ENCODE results near the gene CADM1.

Gene CADM1

GRCh38 chr11:115408036-115408921 is 95.9 kb downstream of the CADM1 start:
- intact Hi-C loops (cut with micrococcal nuclease) = no loop called here
- H3K4me3 Mint-ChIP-seq = no peak overlapping the region
- H3K4me1 Mint-ChIP-seq (ENCODE audit: low read depth) = no peaks in the 10 kb centered on the region
- no peaks in the 10 kb centered on the region for H3K36me3 Mint-ChIP-seq (ENCODE audit: low read depth)
- no peak overlapping the region for H3K27ac Mint-ChIP-seq
- H3K27me3 Mint-ChIP-seq = peaks cover 7% of the 10 kb centered on the region
- H3K9me3 Mint-ChIP-seq = no peaks in the 10 kb centered on the region

- no peaks in the 10 kb centered on the region for H3K4me1 Mint-ChIP-seq (ENCODE audit: low read depth)
- intact Hi-C loops (cut with micrococcal nuclease) = no loop called here
- no peak overlapping the region for H3K27ac Mint-ChIP-seq
- H3K9me3 Mint-ChIP-seq = no peaks in the 10 kb centered on the region
- no peaks in the 10 kb centered on the region for H3K36me3 Mint-ChIP-seq (ENCODE audit: low read depth)
- no peak overlapping the region for H3K4me3 Mint-ChIP-seq
- peaks cover 7% of the 10 kb centered on the region for H3K27me3 Mint-ChIP-seq
Measured at GRCh38 chr11:115407496-115407895, 96.7 kb downstream of the CADM1 start.

DNA sequence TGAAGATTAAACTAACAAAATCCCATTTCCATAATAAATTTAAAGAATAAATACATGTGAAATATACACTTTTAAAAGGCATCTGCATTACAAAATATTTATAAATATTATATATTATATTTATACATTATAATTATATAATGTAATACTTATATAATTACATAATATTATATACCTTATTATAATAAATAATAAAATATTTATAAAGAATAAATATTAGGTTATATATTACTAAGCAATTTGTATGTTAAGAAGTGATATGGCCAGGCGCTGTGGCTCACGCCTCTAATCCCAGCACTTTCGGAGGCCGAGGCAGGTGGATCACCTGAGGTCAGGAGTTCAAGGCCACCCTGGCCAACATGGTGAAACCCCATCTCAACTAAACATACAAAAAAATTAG is 97.8 kb downstream of the CADM1 start:
- H3K27ac Mint-ChIP-seq = no peak overlapping the region
- intact Hi-C loops (cut with micrococcal nuclease) = no loop called here

GRCh38 chr11:115398333-115399080 is 105.7 kb downstream of the CADM1 start:
- intact Hi-C loops (cut with micrococcal nuclease) = no loop called here
- no peaks in the 10 kb centered on the region for H3K36me3 Mint-ChIP-seq (ENCODE audit: low read depth)
- no peaks in the 10 kb centered on the region for H3K9me3 Mint-ChIP-seq
- no peak overlapping the region for H3K27ac Mint-ChIP-seq
- H3K27me3 Mint-ChIP-seq = no peaks in the 10 kb centered on the region
- no peak overlapping the region for H3K4me3 Mint-ChIP-seq
- H3K4me1 Mint-ChIP-seq (ENCODE audit: low read depth) = no peaks in the 10 kb centered on the region

More for the DNA sequence above, 97.8 kb downstream of the CADM1 start:
- H3K4me1 Mint-ChIP-seq (ENCODE audit: low read depth) = no peaks in the 10 kb centered on the region
- no peaks in the 10 kb centered on the region for H3K9me3 Mint-ChIP-seq
- H3K36me3 Mint-ChIP-seq (ENCODE audit: low read depth) = no peaks in the 10 kb centered on the region
- no peak overlapping the region for H3K4me3 Mint-ChIP-seq
- H3K27me3 Mint-ChIP-seq = peaks cover 7% of the 10 kb centered on the region

DNA sequence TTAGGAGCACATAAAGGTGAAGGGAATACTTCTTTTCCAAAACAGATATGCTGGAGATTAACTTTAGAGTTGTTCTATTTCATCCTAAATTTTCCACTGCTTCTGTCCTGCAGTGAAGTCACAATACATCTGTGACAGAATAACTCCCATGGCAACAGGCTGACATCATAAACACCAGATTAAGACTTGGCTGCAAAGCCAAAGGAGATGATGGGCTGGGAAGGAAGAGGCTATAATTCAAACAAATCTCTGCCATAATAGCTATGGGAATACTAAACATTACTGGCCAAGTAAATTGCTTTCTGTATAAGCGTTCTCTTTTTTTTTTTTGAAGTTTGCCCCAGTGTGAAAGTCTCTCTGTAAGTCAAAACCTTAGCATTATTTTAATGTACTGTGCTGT is 107.7 kb downstream of the CADM1 start:
- no peaks in the 10 kb centered on the region for H3K27me3 Mint-ChIP-seq

GRCh38 chr11:115393950-115394349 is 110.3 kb downstream of the CADM1 start:
- no peaks in the 10 kb centered on the region for H3K27me3 Mint-ChIP-seq
- intact Hi-C loops (cut with micrococcal nuclease) = no loop called here
- no peak overlapping the region for H3K4me3 Mint-ChIP-seq
- H3K27ac Mint-ChIP-seq = no peak overlapping the region
- no peaks in the 10 kb centered on the region for H3K9me3 Mint-ChIP-seq
- no peaks in the 10 kb centered on the region for H3K36me3 Mint-ChIP-seq (ENCODE audit: low read depth)
- no peaks in the 10 kb centered on the region for H3K4me1 Mint-ChIP-seq (ENCODE audit: low read depth)

More for the DNA sequence above, 107.7 kb downstream of the CADM1 start:
- H3K36me3 Mint-ChIP-seq (ENCODE audit: low read depth) = no peaks in the 10 kb centered on the region
- no peak overlapping the region for H3K27ac Mint-ChIP-seq
- no peaks in the 10 kb centered on the region for H3K9me3 Mint-ChIP-seq
- H3K4me1 Mint-ChIP-seq (ENCODE audit: low read depth) = no peaks in the 10 kb centered on the region
- intact Hi-C loops (cut with micrococcal nuclease) = no loop called here
- no peak overlapping the region for H3K4me3 Mint-ChIP-seq

GRCh38 chr11:115391598-115391997 is 112.6 kb downstream of the CADM1 start:
- Mint-ChIP-seq H3K4me1 (ENCODE audit: low read depth) (no peaks in the 10 kb centered on the region), H3K36me3 (ENCODE audit: low read depth) (no peaks in the 10 kb centered on the region), H3K27me3 (peaks cover 4% of the 10 kb centered on the region), H3K9me3 (no peaks in the 10 kb centered on the region), H3K27ac (no peak overlapping the region), H3K4me3 (no peak overlapping the region)
- intact Hi-C loops (cut with micrococcal nuclease) = no loop called here

DNA sequence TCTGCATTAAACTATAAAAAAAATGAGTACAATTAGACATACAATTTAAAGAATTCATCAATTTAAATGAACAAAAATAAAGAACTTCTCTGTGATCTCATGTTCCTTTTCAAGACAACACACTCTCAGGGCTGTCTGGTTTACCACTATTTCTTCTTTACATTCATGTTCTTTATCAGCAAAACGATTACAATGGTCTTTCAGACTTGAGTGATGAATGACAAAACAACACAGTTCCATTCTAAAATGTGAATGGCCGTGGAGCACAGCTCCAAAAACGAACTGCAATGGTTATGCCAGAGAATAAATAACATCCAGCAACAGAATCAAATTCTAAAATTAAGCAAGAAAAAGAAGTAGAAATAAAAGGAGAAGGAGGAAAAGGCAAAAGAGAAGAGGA is 113.1 kb downstream of the CADM1 start:
- H3K27ac Mint-ChIP-seq = no peak overlapping the region
- H3K4me1 Mint-ChIP-seq (ENCODE audit: low read depth) = no peaks in the 10 kb centered on the region
- H3K27me3 Mint-ChIP-seq = peaks cover 4% of the 10 kb centered on the region
- intact Hi-C loops (cut with micrococcal nuclease) = no loop called here
- H3K36me3 Mint-ChIP-seq (ENCODE audit: low read depth) = no peaks in the 10 kb centered on the region
- H3K9me3 Mint-ChIP-seq = no peaks in the 10 kb centered on the region
- no peak overlapping the region for H3K4me3 Mint-ChIP-seq

GRCh38 chr11:115390441-115390840 is 113.8 kb downstream of the CADM1 start:
- Mint-ChIP-seq H3K4me3 (no peak overlapping the region), H3K9me3 (no peaks in the 10 kb centered on the region)
- intact Hi-C loops (cut with micrococcal nuclease) = no loop called here

DNA sequence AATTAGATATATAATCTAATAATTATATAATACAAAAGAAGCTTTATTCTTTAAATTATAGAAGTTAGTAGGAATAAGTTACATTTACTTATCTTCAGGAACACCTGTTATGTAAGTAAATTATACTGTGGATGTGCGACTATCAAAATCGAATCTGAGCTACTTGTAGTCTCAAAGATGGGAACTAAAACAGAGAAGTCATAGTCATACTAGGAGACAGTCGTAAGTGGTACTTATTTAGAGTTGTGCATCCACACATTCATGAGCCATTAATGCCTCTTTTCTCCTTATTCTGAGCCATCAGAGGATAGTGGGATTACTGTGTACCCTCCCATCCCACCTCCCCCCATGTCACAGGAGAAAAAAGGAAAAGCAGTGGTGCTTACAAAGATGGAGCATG is 114.4 kb downstream of the CADM1 start:
- Mint-ChIP-seq H3K36me3 (ENCODE audit: low read depth) (no peaks in the 10 kb centered on the region), H3K27ac (no peak overlapping the region), H3K27me3 (peaks cover 4% of the 10 kb centered on the region), H3K4me1 (ENCODE audit: low read depth) (no peaks in the 10 kb centered on the region), H3K4me3 (no peak overlapping the region), H3K9me3 (no peaks in the 10 kb centered on the region)
- intact Hi-C loops (cut with micrococcal nuclease) = no loop called here

More at GRCh38 chr11:115390441-115390840, 113.8 kb downstream of the CADM1 start:
- no peaks in the 10 kb centered on the region for H3K4me1 Mint-ChIP-seq (ENCODE audit: low read depth)
- no peak overlapping the region for H3K27ac Mint-ChIP-seq
- peaks cover 4% of the 10 kb centered on the region for H3K27me3 Mint-ChIP-seq
- H3K36me3 Mint-ChIP-seq (ENCODE audit: low read depth) = no peaks in the 10 kb centered on the region

GRCh38 chr11:115385226-115385625 is 119.0 kb downstream of the CADM1 start:
- Mint-ChIP-seq H3K4me1 (ENCODE audit: low read depth) (no peaks in the 10 kb centered on the region), H3K36me3 (ENCODE audit: low read depth) (no peaks in the 10 kb centered on the region), H3K27ac (no peak overlapping the region), H3K9me3 (no peaks in the 10 kb centered on the region), H3K4me3 (no peak overlapping the region), H3K27me3 (peaks cover 4% of the 10 kb centered on the region)
- intact Hi-C loops (cut with micrococcal nuclease) = no loop called here

DNA sequence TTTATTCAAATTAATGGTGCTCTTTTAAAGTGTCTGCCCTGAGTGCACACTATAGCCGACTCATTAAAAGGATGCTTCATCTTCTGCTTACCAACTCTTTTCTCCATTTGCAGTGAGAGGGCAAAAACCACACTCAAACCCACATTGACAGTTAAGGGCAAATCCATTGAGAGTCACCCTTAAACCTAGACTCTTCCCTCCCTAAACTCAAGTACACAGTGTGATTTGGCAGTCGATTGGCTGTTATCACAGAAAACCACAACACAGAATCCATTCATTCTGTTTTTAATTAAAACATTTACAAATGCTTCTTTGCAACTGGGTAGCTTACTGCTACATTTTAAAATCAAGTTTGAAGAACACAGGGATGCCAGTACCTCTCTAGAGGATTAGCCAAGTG is 120.0 kb downstream of the CADM1 start:
- H3K9me3 Mint-ChIP-seq = no peaks in the 10 kb centered on the region
- no peak overlapping the region for H3K4me3 Mint-ChIP-seq
- intact Hi-C loops (cut with micrococcal nuclease) = no loop called here
- no peak overlapping the region for H3K27ac Mint-ChIP-seq
- H3K4me1 Mint-ChIP-seq (ENCODE audit: low read depth) = no peaks in the 10 kb centered on the region
- no peaks in the 10 kb centered on the region for H3K36me3 Mint-ChIP-seq (ENCODE audit: low read depth)
- H3K27me3 Mint-ChIP-seq = peaks cover 4% of the 10 kb centered on the region

DNA sequence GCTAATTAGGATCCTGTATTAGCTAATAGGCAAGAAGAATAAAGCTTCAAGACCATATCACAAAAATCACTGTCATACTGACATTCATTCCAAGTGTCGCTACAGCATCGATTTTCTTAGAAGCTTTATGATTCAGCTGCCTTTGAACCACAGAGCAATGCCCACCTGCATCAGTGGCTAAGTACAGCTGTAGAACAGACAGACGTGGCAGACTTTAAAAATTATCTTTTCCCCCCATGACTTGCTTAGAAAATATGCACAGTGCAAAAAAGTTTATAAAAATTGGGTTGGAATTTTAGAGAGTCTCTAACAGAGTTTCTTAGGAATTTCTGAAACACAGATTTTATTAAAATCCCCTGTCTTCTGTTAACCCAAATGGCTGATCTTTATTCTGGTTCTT is 120.8 kb downstream of the CADM1 start:
- no peaks in the 10 kb centered on the region for H3K4me1 Mint-ChIP-seq (ENCODE audit: low read depth)
- intact Hi-C loops (cut with micrococcal nuclease) = no loop called here
- no peak overlapping the region for H3K4me3 Mint-ChIP-seq
- no peaks in the 10 kb centered on the region for H3K36me3 Mint-ChIP-seq (ENCODE audit: low read depth)
- H3K27me3 Mint-ChIP-seq = peaks cover 4% of the 10 kb centered on the region
- no peak overlapping the region for H3K27ac Mint-ChIP-seq
- H3K9me3 Mint-ChIP-seq = no peaks in the 10 kb centered on the region

DNA sequence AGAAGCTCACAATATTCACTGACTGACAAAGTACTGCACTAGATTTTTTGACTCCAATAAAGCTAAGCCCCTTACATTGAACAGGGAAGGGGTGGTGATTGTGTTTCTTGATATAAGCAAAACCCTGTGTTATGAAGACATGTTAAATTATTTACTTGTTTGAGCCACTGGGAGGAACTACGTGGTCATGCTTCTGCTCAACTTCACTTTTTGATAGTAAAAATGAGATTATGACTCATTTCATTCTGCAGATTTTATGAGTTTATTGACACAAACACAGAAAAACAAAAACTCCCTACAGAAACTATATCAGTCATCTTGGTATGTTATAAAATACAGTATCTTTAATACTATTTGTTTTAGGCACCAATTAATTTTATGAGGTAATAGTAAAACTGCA is 124.7 kb downstream of the CADM1 start:
- Mint-ChIP-seq H3K4me3 (no peak overlapping the region), H3K36me3 (ENCODE audit: low read depth) (no peaks in the 10 kb centered on the region), H3K27ac (no peak overlapping the region), H3K4me1 (ENCODE audit: low read depth) (no peaks in the 10 kb centered on the region), H3K9me3 (no peaks in the 10 kb centered on the region), H3K27me3 (no peaks in the 10 kb centered on the region)
- intact Hi-C loops (cut with micrococcal nuclease) = no loop called here

Measured in dendritic cell treated with granulocyte-macrophage colony-stimulating factor and Interleukin-4, amounts not matched to agents 40 ng/mL and 50 ng/mL, for 4 days (primary cell).